Stimulated activated CD8-positive, alpha-beta memory T cell treated with anti-CD3 and anti-CD28 coated beads, Interleukin-12 subunit alpha, Interleukin-12 subunit beta, amount 100 ng/mL, for 24 hours (primary cell): ENCODE measurements around the gene CYTH1.
"Not testable (repeated sequence)": the region's sequence is repeated elsewhere in the genome, so short reads cannot be mapped to it uniquely, and the experiment has no call there.

Experiments used
- DNase-seq: peaks from one replicate; pipeline ENCODE4 v3.0.0-alpha.2; 2020; ENCODE audit errors: extremely low read depth

CYTH1 gene

GRCh38 chr17:78787444-78787843, 5.4 kb upstream of the CYTH1 start:
- DNase-seq, result no peak

- no peak for DNase-seq
Observed at GRCh38 chr17:78785663-78786057, 3.6 kb upstream of the CYTH1 start.

DNA sequence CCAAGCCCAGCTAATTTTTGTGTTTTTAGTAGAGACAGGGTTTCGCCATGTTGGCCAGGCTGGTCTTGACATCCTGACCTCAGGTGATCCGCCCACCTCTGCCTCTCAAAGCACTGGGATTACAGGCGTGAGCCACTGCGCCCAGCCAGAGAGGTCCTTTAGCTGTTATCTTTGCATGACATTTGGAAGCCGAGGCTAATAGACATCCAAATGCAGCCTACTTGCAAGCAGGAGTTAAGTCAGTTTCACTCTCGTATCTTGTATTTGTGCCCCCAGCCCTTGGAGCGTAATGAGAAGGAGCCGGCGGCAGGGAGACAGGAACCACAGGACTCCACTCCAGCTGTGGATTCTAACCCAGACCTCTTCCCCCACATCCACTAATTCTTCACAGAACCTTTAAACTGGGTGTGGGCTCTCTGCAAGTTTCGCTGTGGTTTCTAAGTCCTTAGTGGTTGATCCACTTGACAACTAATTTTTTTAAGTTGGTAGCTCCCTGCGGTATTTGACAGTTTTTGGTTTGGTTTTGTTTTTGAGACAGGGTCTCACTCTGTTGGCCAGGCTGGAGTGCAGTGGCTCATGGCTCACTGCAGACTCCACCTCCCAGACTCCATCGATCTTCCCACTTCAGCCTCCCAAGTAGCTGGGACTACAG, 3.1 kb upstream of the CYTH1 start:
- no peak for DNase-seq

- no peak for DNase-seq
Observed at GRCh38 chr17:78784352-78784751, 2.3 kb upstream of the CYTH1 start.

DNA sequence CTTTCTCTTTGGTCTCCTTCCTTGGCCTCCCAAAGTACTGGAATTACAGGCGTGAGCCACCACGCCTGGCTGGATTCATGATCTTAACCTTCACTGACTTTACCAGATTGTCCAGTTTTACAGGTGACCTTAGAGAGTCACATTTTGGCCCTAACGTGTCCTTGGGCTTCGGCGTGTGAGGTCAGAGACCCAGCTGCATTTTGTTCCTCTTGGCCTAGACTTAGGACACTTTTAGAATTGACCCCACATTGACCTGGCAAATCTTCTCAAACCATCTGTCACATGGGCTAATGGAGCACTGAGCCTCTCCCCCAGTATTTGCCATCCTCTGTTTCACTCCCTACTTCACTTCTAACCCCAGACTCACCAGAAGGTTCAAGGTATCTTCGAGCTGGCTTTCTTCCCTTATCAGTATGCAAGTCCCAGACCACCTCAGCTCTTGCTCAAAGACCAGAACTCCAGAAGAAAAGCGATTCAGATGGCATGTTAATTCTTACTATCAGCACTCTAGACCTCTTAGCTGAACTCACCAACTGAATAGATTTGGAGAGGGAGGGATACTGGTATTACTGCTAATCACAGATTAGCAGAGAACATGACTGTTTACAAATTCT, 1.7 kb upstream of the CYTH1 start:
- DNase-seq, result no peak

- no peak for DNase-seq
Observed at GRCh38 chr17:78781104-78781892, 775 bp downstream of the CYTH1 start.

DNA sequence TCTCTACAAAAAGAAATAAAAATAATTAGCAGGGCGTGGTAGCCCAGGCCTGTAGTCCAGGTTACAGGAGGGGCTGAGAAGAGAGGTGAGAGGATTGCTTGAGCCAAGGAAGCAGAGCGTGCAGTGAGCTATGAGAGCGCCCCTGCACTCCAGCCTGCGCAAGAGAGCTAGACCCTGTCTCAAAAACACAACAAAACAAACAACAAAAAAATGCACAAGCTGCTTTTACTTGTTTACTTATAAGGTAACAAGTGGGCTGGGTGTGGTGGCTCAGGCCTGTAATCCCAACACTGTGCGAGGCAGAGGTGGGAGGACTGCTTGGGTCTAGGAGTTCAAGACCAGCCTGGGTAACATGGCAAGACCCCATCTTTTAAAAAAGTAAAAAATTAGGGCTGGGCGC, 1.7 kb downstream of the CYTH1 start:
- DNase-seq, result no peak

DNA sequence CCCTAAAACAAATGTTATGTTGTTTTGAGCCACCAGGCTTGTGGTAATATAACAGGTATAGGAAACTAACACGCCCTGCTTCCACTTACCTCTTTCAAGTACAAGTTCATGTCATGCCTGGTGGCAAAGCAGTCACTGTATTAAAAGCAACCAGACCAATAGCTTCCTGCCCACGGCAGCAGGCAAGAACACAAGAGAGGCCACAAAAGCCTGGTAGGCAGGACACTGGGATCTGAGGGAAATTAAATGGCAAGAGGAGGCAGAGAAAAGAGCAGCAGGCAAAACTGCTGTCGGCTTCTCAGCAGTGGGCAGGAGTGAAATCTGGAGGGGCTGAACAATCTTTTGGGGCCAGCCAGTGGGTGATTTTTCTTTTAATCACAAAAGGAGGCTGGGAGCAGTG, 2.2 kb downstream of the CYTH1 start:
- DNase-seq, result no peak

DNA sequence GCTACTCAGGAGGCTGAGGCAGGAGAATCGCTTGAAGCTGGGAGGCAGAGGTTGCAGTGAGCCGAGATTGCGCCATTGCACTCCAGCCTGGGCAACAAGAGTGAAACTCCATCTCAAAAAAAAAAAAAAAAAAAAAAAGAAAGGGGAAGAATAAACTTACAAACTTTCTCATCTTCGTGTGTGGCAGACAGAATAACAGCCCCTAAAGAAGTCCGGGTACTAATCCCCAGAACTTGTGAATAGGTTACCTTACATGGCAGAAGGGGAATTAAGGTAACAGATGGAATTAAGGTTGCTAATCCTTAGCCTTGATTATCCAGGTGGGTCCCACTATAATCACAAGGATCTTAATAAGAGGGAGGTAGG, 2.8 kb downstream of the CYTH1 start:
- DNase-seq, result not testable (repeated sequence)

DNA sequence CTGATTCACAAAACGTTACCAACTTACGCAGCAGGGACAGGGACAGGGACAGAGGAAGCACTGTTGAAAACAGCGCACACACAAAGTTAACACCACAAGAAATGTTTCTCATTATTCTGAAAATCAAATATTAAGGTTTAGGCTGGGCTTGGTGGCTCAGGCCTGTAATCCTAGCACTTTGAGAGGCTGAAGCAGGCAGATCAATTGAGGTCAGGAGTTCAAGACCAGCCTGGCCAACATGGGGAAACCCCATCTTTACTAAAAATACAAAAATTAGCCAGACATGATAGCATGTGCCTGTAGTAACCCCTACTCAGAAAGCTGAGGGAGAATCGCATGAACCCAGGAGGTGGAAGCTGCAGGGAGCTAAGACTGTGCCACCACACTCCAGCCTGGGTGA, 4.2 kb downstream of the CYTH1 start:
- DNase-seq, result no peak

DNA sequence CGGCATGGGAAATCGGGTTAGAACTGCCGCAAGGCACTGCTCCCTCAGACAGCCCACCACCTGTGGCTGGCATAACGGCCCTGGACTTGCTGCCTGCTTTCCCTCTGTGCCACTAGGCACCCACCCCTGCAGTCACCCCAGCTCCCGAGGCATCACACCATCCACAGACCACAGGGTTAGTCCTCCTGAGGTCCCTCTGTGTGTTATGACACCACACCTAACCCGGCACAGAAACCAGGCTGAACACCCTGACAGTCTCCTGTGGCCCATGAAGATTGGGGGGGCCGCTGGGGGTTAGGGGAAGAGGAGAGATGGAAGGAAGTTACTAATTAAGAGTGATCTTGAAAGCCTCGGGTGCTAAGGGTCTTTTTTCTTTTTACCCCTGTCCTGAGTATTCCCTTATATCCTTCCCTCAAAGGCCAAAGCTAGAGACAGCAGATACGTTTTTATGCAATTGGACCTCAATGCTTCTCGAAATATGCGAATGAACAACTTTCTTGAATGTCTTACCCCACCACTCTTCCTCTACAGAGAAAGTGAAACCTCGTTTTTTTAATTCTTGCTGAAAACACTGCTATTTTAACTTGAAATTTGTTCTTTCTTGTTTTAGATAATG, 7.0 kb downstream of the CYTH1 start:
- DNase-seq, result peak; percentile 48

- no peak for DNase-seq
Observed at GRCh38 chr17:78774453-78774852, 7.6 kb downstream of the CYTH1 start.

DNA sequence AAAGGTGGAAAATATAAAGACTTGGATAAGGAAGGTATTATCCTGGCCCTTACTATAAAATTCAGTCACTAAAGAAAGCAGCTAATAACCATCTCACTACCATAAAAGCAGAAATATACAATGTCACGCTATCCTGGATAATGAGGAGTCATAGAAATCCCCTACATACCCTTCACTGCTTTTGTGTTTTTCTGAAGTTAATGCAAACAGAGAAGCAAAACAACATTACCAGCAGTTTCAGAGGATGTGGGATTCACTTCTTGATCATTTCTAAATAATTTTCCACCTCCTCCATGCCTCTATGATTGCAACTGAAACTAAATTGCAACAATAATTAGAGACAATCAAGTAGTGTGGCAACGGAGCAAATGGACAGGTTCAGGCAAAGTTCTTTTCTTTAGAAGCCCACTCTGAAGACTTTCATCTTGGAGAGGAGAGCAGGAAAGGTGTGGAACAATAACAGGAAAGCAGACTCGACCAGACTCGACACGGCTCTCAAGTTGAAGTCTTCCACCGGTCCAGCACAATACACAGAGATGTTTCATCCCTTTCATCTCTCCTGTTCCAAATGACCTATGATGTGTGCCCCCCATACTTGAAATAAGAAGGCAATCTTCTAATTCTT, 10.2 kb downstream of the CYTH1 start:
- DNase-seq, result no peak

GRCh38 chr17:78769196-78769773, 12.8 kb downstream of the CYTH1 start:
- DNase-seq, result no peak

DNA sequence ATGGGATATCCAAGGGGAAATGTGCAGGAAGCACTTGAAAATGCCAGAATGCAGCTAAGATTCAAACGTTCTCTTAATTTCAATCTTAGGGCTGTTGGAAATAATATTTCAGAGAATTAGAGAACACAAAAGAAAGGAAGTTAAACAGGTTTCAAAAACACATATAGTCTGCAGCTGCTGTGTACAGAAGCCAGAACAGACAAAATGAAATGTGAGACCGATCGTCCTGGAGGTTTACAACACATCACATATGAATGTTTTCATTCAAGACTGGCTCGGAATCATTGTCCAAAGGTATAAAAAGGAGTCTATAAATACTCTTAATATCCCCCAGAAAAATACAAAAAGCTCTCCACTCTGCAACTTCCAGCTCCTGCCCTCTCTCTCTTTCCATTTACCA, 14.3 kb downstream of the CYTH1 start:
- DNase-seq, result no peak

- DNase-seq, result no peak
Observed at GRCh38 chr17:78766743-78767294, 15.3 kb downstream of the CYTH1 start.

DNA sequence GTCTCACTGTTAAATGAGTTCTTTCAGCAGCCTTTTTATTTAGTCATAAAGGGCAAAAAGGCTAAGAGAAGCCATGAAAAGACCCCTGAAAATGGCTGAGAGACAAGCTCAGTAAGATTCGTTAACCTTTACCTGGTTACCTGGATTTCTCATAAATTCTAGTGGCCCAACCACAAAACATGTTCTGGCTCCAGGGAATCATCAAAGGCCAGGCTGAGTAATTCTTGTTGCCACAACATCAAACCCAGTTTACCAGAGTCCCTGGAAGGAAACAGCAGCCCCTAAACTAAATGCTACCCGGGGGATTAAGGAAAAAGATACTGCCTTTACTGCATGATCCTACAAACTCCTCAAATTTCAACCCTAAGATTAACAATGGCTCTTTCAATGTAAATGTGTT, 15.8 kb downstream of the CYTH1 start:
- DNase-seq, result no peak

DNA sequence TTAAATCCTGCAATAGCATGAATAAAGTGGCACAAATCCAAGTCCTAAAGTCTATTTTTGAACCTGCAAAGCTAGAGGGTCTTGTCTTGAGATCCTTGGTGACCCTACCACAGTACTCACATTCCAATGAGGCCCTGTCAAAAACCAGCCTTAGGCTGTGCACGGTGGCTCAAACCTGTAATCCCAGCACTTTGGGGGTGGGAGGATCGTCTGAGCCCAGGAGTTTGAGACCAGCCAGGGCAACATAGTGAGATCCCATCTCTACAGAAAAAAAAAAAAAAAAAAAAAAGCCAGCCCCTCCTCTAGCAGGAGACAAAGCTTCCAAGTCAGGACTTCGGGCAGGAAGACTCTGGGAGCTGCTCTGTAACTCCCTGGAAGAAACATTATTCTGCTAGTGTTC, 16.3 kb downstream of the CYTH1 start:
- DNase-seq, result no peak

- DNase-seq, result no peak
Observed at GRCh38 chr17:78764871-78765270, 17.2 kb downstream of the CYTH1 start.

GRCh38 chr17:78763561-78763960, 18.5 kb downstream of the CYTH1 start:
- DNase-seq, result no peak

DNA sequence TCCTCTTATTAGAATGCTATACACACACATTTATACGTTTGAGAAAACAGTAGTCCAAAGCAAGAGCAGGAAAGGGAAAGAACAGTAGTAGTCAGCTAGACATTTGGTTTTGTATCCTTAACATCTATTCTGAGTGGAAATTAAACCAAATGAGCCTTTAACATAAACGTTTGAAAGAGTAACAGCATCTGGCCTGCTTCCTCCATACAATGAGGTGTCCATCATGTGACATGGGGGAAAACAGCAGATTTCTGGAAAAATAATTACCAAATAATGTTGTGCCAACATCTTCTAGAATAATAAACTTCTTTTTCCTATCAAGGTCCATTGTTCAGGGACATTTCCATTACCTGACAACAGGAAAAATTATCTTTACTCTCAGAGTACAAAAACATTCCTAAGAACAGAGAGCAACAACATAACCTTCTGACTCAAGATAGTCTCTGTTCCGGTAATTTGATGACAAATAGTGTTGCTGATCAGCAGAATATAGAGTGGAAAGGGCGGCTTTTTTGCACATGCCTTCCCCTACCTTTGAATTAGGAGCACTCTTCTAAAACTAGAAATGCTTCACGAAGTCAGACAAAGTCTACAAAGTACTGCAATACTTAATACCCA, 20.2 kb downstream of the CYTH1 start:
- DNase-seq, result no peak
